GM18507 (cell line): ENCODE measurements around the gene SMIM14.
"Not testable (repeated sequence)": the region's sequence is repeated elsewhere in the genome, so short reads cannot be mapped to it uniquely, and the experiment has no call there.

Experiments
- DNase-seq: peaks from one replicate; pipeline ENCODE4 v3.0.0; 2011; ENCODE audit warnings: low read depth; ENCODE audit not compliant: insufficient read length; ENCODE audit errors: extremely low spot score
- FAIRE-seq: peaks from 2 replicates; lab custom pipeline; 2011; peaks lifted over from hg19 to GRCh38; lab: Jason Lieb, UNC

SMIM14 gene

DNA sequence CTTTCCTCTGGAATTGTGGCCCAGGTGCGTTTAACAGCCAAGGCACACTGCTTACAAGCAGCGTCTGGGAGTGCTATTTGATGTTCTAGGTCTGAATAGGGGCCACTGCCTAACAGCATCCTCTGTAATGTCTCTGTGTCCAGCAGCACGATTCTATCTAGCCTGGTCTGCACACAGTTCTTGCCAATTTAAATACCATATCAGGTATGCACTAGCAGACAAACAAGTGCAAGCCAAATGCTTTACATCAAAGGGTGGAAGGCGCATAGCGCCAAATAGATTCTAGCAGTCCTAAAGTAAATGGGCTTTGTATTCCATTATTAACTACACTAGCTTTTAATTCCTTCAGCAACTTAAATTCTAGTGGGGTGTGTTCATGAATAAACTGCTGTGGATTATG is 95.6 kb downstream of the SMIM14 start:
- DNase-seq, result no peak

DNA sequence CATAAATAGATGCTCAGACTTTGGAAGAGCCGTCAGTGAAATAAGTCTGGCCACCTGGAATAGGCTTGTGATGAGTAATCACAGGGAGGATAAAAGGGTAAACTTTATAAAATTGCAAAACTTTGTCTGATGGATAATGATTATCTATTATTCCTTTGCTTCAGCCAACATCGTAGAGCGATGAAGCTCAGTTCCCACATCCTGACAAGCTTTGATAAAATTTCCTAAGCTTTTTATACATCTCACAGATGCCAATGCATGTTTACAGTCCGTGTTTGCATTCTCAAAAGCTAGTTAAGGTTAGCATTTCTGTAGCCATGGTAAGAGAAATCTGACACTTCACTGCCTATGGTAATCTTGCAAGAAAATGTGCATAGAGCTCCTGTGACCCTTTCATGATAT is 96.1 kb downstream of the SMIM14 start:
- no peak for FAIRE-seq
- no peak for DNase-seq

More for the DNA sequence above, 95.6 kb downstream of the SMIM14 start:
- no peak for FAIRE-seq

DNA sequence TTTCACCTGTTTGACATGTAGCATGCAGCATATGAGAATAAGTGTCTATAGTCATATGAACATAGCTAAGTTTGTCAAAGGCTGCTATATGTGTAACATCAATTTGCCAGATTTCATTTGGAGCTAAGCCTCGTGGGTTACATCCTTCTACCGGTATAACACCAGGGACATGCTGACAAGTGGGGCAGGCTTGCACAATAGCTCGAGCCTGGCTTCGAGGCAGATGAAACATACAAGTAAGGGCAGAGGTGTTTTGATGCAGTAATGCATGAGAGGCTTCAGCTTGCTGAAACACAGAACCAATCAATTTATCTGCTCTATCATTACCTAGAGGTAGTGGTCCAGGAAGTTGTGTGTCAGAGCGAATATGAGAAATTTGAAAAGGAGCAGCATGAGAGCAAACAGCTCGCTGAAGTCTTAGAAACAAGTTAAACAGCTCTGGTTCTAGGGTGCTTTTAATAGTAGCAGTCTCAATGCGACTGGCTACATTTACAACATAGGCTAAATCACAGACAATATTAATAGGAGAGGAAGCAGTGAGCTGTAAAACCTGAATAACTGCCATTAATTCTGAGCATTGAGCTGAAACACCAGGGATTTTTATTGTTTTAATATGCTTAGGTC is 96.6 kb downstream of the SMIM14 start:
- no peak for FAIRE-seq
- DNase-seq, result no peak

DNA sequence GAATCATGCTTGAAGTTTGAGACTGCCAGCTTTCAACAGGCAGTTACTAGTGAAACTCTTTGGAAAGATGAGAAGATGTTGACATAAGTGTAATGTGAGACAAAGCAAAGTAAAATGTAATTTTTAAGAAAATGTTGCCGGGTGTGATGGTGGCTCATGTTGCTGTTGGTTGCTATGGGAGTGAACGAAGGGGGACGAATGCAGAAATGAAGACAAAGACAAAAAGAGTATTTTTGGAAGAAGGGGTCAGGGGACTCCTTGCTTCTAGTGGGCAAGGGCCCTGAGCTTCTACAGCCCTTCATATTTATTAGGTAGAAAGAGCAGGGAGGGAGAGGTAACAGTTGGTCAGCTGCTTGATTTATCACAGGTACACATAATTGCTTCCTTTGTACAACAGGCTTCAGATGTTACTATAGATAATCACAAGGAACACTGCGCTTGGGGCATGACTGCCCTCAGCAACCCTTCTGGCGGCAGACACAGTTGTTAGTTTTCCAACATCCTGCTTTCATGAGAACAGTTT is 99.5 kb downstream of the SMIM14 start:
- DNase-seq (no peak), FAIRE-seq (no peak)

DNA sequence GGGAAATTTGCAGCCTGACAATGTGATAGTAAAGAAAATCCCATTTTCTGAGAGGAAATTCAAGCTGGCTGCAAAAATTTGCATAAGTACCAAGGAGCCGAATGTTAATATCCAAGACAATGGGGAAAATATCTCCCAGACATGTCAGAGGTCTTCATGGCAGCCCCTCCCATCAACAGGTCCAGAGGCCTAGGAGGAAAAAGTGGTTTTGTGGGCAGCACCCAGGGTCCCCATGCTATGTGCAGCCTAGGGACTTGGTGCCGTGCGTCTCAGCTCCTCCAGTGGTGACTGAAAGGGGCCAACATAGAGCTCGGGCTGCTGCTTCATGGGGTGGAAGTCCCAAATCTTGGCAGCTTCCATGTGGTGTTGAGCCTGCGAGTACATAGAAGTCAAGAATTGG is 105.1 kb downstream of the SMIM14 start:
- FAIRE-seq (no peak), DNase-seq (no peak)

DNA sequence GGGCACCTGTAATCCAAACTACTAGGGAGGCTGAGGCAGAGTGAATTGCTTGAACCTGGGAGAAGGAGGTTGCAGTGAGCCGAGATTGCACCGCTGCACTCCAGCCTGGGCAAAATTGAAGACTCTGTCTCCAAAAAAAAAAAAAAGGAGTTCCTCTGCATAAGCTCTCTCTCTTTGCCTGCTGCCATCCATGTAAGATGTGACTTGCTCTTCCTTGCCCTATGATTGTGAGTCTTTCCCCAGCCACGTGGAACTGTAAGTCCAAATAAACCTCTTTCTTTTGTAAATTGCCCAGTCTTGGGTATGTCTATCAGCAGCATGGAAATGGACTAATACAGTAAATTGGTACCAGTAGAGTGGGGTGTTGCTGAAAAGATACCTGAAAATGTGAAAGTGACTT is 106.4 kb downstream of the SMIM14 start:
- FAIRE-seq, DNase-seq: not testable (repeated sequence)

DNA sequence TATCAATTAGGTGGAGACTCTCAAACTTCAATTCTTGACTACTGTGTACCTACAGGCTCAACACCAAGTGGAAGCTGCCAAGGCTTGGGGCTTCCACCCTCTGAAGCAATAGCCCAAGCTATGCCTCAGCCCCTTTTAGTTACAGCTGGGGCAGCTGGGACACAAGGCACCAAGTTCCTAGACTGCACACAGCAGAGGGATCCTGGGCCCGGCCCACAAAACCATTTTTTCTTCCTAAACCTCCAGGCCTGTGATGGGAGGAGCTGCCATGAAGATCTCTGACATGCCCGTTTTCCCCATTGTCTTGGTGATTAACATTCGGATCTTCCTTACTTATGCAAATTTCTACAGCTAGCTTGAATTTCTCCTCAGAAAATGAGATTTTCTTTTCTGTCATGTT is 108.0 kb downstream of the SMIM14 start:
- FAIRE-seq (no peak), DNase-seq (no peak)

DNA sequence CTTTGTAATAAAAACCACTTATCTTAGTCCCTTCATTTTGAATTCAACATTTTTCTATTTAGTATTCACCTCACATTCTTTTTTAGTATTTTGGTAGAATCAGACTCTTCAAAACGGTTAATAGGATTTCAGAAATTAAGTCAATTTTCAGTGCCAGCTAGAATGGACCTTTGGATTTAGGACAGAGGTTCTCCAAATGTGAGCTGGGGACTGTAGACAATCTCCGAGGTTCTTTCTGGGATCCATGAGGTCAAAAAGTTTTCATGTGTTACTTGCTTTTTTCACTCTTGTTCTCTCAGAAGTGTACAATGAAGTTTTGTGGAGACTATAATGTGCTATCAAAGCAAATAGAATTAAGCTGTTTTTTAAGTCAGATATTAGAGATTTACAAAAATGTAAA is 109.1 kb downstream of the SMIM14 start:
- no peak for DNase-seq

DNA sequence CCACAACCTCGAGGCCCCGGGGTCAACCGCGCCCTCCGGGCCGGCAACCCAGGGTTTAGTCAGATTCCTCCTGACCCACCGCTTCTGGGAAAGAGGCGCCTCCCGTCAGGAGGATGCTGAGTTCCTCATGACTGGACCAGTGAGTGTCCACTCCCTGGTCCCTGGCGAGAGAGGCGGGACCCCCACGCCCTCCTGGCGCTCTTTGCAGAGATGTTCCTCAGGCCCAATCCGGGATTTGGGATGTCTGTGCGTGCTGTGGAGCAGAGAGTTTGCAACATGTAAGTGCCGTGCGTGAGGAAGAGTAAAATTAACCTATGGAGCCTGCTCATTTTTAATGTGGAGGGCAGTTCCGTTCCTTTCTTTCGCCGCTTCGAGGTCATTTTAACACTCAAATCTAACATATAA is 110.6 kb downstream of the SMIM14 start:
- DNase-seq, result no peak
- FAIRE-seq, result no peak

More for the DNA sequence above, 109.1 kb downstream of the SMIM14 start:
- no peak for FAIRE-seq

DNA sequence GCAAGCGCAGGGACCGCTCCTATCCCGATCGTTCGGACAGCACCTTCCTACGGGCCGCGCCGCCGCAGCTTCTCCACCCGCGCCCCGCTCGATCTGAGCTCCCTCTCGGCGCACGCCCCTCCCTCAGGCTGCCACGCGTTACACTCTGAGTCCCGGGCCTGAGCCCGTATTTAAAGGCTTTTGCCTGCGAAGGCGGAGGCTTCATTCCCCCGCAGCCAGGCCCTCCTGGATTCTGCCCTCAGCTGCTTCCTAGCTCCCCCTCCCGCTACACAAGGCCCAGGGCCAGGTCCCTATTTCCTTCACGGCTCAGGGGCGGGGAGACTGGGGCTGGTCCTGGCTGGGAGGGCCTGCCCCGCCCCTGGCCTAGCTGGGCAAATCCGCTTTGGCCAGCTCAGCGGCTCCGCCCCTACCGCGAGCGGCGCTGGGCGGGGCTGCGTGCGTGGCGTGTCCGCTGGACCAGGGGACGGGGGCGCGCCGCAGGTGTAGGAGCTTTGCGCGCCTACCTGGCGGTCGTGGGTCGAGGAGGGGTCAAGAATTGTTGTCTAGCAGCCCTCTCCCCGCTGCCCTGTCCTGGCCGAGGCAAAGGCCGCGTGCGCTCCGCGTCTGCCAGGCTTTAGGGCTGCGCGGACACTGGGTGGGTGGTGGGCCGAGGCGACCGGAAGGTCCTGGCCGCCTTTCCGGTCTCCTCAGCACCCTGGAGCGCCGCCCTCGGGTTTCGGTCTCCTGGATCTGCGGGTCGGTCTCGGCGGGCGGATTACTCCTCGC is 111.2 kb downstream of the SMIM14 start, which contains the start of gene UGDH:
Gene UGDH, minus strand, starts transcription at position 144 of the 765 bp plus-strand sequence. CDS start 5,927 bp downstream, outside the sequence.
- FAIRE-seq (peak; percentile 96), DNase-seq (peak; percentile 99)

DNA sequence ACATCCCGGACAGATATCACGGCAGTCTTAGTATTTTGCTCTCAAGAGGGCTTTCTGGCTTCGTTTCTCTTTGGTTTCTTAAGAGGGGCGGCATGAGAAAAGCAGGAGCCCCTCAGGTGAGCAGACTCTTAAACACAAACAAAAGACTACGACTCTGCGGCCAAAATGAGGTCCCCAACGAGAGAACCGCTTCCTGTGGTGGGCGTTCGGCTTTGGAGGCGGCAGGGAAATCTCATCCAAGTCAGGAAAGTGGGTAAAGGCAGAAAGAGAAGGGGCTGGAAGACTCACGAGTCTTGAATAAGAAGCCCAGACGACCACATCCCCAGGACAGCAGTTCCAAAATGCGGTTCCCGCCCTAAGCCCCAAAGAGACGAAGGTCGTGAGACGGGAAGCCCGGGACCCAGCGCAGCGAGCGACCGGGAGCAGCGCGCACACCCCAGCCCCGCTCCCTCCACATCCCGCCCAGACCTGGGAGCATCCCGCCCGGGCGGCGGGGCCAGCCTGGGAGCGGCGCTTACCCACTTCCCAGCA is 111.8 kb downstream of the SMIM14 start:
- FAIRE-seq (peak; percentile 50), DNase-seq (peak; percentile 12)

DNA sequence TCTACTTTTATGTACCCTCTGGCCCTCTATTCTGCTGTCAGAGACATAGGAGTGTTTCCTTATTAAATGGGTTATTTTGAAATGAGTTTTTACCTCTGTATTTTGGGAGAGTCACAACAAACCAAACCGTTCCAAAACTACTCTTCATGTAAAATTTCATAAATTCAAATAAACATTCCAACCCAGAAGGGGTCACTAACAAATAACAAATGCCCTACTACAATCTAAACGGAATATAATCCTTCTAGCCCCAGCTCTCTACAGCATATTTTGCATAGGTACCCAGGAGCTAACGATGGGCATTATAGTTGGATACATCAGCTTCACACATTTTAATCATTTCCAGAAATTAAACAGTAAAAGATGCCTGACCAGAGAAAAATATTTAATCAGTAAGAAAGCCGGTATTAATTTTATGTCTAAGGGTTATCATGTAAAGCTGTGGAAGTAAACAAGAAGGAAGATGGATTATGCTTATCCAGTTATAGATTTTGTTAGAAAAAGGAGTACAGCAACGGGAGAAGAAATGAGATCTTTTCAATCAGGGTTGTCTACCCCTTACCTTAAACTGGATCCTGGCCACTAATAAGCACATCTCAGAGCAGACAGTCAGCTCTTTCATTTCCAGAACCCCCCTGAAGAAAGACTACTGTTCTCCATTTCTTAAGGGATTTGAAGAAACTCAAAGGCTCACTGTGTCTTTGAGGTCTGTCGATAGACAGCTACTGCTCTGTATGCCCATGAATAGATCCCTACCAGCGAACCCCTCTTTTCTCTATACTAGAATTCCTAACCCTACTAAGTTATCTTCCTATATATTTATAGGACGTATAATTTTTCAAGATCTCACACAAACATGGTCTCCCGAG is 112.6 kb downstream of the SMIM14 start:
- peak; percentile 18 for FAIRE-seq
- DNase-seq, result no peak

DNA sequence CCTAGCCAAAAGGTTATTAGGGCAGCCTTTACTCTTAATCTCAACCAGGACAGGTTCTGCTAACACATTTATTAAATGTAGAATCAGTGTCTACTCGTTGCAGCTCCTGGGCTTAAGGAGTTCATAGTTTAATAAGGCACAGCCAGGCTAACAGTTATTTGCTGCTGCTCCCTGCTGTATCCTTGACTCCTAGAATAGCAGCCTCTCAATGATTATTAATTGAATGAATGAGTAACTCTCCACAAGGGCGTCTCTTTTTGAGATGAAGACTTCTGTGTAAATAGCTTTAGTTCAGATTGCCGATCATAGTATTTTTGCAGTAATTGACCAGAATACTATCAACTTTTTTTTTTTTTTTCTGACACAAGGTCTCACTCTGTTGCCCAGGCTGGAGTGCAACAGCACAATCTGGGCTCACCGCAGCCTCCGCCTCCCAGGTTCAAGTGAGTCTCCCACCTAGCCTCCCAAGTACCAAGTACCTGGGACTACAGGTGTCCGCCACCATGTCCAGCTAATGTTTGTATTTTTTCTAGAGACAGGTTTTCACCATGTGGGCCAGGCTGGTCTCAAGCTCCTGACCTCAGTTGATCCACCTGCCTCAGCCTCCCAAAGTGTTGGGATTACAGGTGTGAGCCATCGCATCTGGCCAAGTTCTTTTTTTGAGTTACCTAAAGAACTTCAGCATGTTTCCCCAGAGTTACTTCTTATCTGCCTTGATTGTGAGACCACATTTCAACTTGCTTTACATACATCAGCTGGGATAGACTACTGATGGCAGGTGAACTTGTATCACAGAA is 114.3 kb downstream of the SMIM14 start:
- DNase-seq, result no peak
- FAIRE-seq, result no peak

DNA sequence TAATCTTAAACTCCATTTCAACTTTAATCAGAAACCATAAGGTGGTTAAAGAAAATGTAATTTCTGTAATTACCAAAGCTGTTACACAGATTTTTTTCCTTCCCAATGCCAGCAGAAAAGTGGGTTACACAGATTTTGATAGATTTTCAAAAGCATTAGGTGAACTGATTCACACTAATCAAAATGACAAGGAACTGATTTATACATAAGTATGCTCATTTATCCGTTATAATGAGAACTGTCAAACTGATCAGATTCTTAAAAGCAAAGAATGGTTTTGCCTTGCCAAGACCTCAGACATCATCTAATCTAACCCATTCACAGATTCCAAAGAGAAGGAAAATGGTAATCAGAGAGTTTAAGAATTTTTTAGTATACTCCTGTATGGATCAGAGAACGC is 116.6 kb downstream of the SMIM14 start:
- no peak for FAIRE-seq
- DNase-seq, result no peak

DNA sequence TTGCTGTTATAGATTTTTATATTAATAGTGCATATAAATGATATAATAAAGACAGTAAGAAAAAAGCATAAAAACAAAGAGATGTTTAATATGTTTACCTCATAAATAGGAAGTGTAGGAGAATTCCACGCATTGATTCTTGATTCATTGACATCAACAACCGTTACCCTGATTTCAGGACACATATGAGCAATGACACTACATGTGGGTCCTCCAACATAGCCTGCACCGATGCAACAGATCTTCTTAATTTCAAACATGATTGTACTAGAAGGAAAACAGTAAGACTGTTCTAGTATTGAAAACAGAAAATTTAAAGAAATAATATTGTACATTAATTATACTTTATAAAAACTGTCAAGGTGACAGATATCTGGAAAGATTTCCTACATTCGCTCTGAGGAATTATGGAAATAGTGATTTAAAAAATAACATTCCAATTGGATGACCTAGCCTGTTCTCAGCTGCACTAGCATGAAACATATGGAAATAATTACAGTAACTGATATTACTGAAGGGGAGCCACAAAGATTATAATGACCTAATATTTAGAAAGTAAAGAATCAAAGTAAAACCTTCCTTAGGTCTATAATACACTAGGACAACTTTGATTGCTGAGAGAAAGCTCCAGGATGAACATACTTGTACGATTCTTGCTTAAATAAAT is 117.3 kb downstream of the SMIM14 start:
- no peak for FAIRE-seq

DNA sequence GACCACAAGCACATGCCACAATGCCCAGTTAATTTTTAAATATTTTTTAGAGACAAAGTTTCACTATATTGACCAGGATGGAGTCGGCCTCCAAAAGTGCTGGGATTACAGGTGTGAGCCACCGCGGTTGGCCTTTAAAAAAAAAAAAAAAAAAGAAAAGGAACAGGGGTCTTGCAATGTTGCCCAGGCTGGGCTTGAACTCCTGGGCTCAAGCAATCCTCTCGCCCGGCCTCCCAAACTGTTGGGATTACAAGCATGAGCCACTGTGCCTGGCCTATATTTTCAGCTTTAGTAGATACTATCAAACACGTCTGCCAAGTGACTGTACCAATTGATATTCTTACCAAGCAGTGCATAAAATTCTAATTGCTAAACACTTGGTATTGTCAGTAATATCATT is 120.2 kb downstream of the SMIM14 start:
- FAIRE-seq (no peak), DNase-seq (no peak)

More for the DNA sequence above, 117.3 kb downstream of the SMIM14 start:
- DNase-seq, result no peak

DNA sequence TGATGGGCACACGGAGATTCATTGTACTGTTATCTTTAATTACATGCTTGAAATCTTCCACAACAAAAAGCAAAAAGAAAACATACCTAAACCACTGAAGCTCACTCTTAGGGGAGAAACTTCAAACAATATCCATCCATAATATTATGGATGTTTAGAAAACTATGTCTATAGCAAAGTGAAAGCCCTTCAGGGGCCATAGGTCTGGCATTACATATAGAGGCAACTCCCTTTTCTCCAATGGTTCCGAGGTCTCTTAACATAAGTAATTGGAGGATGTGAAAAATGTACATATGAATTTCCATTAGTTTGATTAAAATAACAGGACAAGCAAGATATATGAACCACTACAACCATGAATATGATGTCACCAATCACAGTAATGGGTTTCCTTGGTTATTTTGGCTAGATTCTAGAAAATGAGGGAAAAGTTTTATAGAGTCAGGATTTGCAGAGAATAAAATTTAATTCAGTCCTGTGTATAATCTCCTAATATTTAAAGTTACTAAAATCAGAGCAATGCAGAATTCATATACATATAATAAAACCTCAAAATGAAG is 122.2 kb downstream of the SMIM14 start:
- FAIRE-seq, result no peak
- DNase-seq, result no peak
